SK-N-SH treated with all-trans-retinoic acid at 6 μM for 48 hours (cell line): ENCODE data around the gene MYH7B.

Experiments used
- BACH2 ChIP-seq: fragments of 250-450 bp; sonication (Bioruptor Pico); IDR thresholded peaks from 2 replicates; pipeline ENCODE4 v1.9.0; 2021; ENCODE audit warnings: mild to moderate bottlenecking, borderline replicate concordance
- CSRNP3 ChIP-seq: fragments of 250-450 bp; sonication (Bioruptor Pico); IDR thresholded peaks from 2 replicates; pipeline ENCODE4 v1.5.1; 2021; ENCODE audit warnings: mild to moderate bottlenecking, moderate library complexity
- OSR1 ChIP-seq: fragments of 250-450 bp; sonication (Bioruptor Pico); IDR thresholded peaks from 2 replicates; pipeline ENCODE4 v1.8.0; 2022; ENCODE audit warnings: moderate library complexity, mild to moderate bottlenecking, inconsistent platforms
- POU6F1 ChIP-seq: fragments of 250-450 bp; sonication (Bioruptor Pico); IDR thresholded peaks from 2 replicates; pipeline ENCODE4 v1.8.0; 2021; ENCODE audit warnings: low read depth, mild to moderate bottlenecking, moderate library complexity, borderline replicate concordance
- TOX ChIP-seq: fragments of 250-450 bp; sonication (Bioruptor Pico); IDR thresholded peaks from 2 replicates; pipeline ENCODE4 v1.8.0; 2021; ENCODE audit warnings: mild to moderate bottlenecking, moderate library complexity, borderline replicate concordance
- ZFP3 ChIP-seq: fragments of 250-450 bp; sonication (Bioruptor Pico); IDR thresholded peaks from 2 replicates; pipeline ENCODE4 v1.5.0; 2020; ENCODE audit warnings: mild to moderate bottlenecking, moderate library complexity
- ZFP30 ChIP-seq: fragments of 450-650 bp; formaldehyde crosslinking; IDR thresholded peaks from 2 replicates; pipeline ENCODE4 v1.5.0; 2022; ENCODE audit warnings: mild to moderate bottlenecking, moderate library complexity
- ZNF565 ChIP-seq: fragments of 450-650 bp; formaldehyde crosslinking; conservative IDR thresholded peaks from 2 replicates; pipeline ENCODE4 v1.5.0; 2020; ENCODE audit warnings: low read depth, mild to moderate bottlenecking, moderate library complexity
- ZNF8 ChIP-seq: fragments of 450-650 bp; formaldehyde crosslinking; IDR thresholded peaks from 2 replicates; pipeline ENCODE4 v1.5.0; 2020; ENCODE audit warnings: mild to moderate bottlenecking, moderate library complexity
- TF ChIP-seq, protein P1 (sequence below): fragments of 250-450 bp; sonication (Bioruptor Pico); IDR thresholded peaks from 2 replicates; pipeline ENCODE4 v1.8.0; 2020; ENCODE audit warnings: mild to moderate bottlenecking, moderate library complexity, borderline replicate concordance

DNA sequence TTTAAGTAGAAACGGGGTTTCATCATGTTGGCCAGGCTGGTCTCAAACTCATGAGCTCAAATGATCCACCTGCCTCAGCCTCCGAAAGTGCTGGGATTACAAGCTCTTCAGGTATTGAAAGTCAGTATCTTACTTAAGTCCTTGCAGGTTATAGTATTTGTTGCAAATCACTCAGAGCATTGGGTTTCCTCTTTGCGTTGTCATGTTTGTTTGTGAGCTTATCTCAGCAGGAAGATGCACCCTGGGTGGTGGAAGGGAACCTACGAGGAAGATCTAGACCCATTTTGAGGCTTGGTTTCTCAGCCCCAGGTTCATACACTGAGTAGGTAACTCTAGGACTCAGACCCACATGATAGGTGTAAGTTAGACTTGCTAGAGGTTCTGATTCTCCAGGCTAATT, 18.6 kb downstream of the MYH7B start:
- TF ChIP-seq, protein P1, sequence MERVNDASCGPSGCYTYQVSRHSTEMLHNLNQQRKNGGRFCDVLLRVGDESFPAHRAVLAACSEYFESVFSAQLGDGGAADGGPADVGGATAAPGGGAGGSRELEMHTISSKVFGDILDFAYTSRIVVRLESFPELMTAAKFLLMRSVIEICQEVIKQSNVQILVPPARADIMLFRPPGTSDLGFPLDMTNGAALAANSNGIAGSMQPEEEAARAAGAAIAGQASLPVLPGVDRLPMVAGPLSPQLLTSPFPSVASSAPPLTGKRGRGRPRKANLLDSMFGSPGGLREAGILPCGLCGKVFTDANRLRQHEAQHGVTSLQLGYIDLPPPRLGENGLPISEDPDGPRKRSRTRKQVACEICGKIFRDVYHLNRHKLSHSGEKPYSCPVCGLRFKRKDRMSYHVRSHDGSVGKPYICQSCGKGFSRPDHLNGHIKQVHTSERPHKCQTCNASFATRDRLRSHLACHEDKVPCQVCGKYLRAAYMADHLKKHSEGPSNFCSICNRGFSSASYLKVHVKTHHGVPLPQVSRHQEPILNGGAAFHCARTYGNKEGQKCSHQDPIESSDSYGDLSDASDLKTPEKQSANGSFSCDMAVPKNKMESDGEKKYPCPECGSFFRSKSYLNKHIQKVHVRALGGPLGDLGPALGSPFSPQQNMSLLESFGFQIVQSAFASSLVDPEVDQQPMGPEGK (CRISPR knock-in tag): no peak
- TF ChIP-seq ZNF8 (CRISPR knock-in tag) (no peak), TOX (CRISPR knock-in tag) (no peak), CSRNP3 (CRISPR knock-in tag) (no peak), ZNF565 (CRISPR knock-in tag) (no peak), ZFP30 (CRISPR knock-in tag) (no peak), OSR1 (CRISPR knock-in tag) (no peak), ZFP3 (CRISPR knock-in tag) (no peak), BACH2 (CRISPR knock-in tag) (no peak), POU6F1 (CRISPR knock-in tag) (no peak)
